Kidney (tissue), 14 donors: Measurements from ENCODE around the gene PCDHGB1. TPM values are rescaled to one million over a fixed set of nuclear protein-coding genes. Genes with fewer than 3 reads are reported as not detected.

Source experiments
- DNase-seq, 5 donors: peaks; one replicate each; pipeline ENCODE4 v3.0.0-alpha.2; 2013 to 2020
- FAIRE-seq: peaks from 2 replicates; lab custom pipeline; 2012; peaks lifted over from hg19 to GRCh38; lab: Jason Lieb, UNC
- H3K27ac ChIP-seq, 2 donors: one replicate each; pipeline ENCODE4 v1.7.0; 2013; ENCODE audit warnings: low read depth in 2 of 2, low read length in 2 of 2, inconsistent platforms in 1 of 2
- H3K27me3 ChIP-seq: one replicate; pipeline ENCODE4 v1.7.1; 2013; ENCODE audit warnings: low read length, inconsistent platforms; ENCODE audit not compliant: control insufficient read depth, insufficient read depth
- H3K36me3 ChIP-seq, 3 donors: one replicate each; pipeline versions ENCODE4 v1.7.0 to v1.7.1; 2013; ENCODE audit warnings: low read length in 3 of 3, control low read depth in 1 of 3, inconsistent platforms in 1 of 3; ENCODE audit not compliant: insufficient read depth in 3 of 3, control insufficient read depth in 2 of 3
- H3K4me1 ChIP-seq, 3 donors: one replicate each; pipeline versions ENCODE4 v1.7.0 to v1.7.1; 2013; ENCODE audit warnings: low read length in 3 of 3, inconsistent platforms in 1 of 3, low read depth in 1 of 3; ENCODE audit not compliant: control insufficient read depth in 2 of 3, insufficient read depth in 2 of 3
- H3K4me3 ChIP-seq, 3 donors: one replicate each; pipeline versions ENCODE4 v1.7.0 to v1.8.1; 2013; ENCODE audit warnings: low read length in 3 of 3, control low read depth in 1 of 3, inconsistent platforms in 1 of 3
- H3K9ac ChIP-seq, 3 donors: one replicate each; pipeline versions ENCODE4 v1.7.0 to v1.7.1; 2013; ENCODE audit warnings: low read length in 3 of 3, control low read depth in 1 of 3, inconsistent platforms in 1 of 3
- H3K9me3 ChIP-seq, 3 donors: one replicate each; pipeline versions ENCODE4 v1.7.0 to v1.7.1; 2013; ENCODE audit warnings: low read length in 3 of 3, control low read depth in 1 of 3, inconsistent platforms in 1 of 3; ENCODE audit not compliant: control insufficient read depth in 2 of 3, insufficient read depth in 1 of 3
- intact Hi-C: fragments of 100-400 bp; cut with DNase I; formaldehyde crosslinking; loops from one replicate; pipeline ENCODE4 v1.11.1; 2022
- polyA plus RNA-seq: library from polyadenylated mRNA; stranded (reverse); fragments of 350-450 nt; fragmentation: Illumina TruSeq; extraction: RNeasy Lipid Tissue Mini Kit (QIAGEN cat#74804); gene quantifications from one replicate; pipeline ENCODE4 v1.2.3, GENCODE V29; 2014; ENCODE audit warnings: low read depth, low replicate concordance; ENCODE audit not compliant: insufficient read depth
- total RNA-seq: library from RNA; stranded (reverse); fragmentation: NEBNext Ultra II Directional; extraction: Animal tissue kit (Norgen Biotek cat#: 25700); gene quantifications from one replicate; pipeline ENCODE4 v1.2.1, GENCODE V29; 2021
- TF ChIP-seq, protein P1 (sequence below): IDR thresholded peaks from 3 replicates; pipeline ENCODE4 v1.5.1; 2012; ENCODE audit warnings: mild to moderate bottlenecking, moderate library complexity, borderline replicate concordance; ENCODE audit not compliant: insufficient read depth; ENCODE audit errors: extremely low read depth
- donor health status: control.
- donor health status: control.
- donor health status: control.
- donor health status: control.
- donor health status: control.
- donor health status: DM: yes; HTN: yes; CAD: no.
- donor health status: Normal renal cell carcinoma (clear cell type).

The PCDHGB1 gene
- total and polyA plus RNA-seq, 2 donors from 2014 or later = 0.37 to 2.9 TPM

DNA sequence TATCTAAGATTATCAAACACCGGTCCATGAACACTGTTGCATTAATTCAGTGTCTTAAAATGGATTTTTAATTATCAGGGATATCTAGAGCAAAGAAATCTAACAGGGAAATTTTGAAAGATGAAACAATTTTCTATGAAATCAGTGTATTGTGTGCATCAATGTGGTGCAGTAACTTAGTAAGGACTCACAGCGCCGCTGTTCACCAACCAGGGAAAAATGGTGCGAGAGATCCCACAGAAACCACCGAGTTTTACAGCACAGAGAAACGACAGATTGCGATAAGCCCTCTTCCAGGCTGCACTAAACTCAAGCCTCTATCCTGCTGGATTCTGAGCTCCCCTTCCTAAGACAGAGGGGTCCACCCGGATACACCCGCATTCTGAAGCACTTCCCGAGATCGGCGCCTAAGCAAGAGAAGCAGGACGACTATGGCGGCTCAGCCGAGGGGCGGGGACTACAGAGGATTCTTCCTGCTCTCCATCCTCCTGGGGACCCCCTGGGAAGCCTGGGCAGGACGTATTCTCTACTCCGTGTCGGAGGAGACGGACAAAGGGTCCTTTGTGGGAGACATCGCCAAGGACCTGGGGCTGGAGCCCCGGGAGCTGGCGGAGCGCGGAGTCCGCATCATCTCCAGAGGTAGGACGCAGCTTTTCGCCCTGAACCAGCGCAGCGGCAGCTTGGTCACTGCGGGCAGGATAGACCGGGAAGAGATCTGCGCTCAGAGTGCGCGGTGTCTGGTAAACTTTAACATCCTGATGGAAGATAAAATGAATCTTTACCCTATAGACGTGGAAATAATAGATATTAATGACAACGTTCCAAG is 32.8 kb downstream of the PCDHGB1 start, which contains the start of gene PCDHGA7:
PCDHGA7 (plus strand) TSS at position 274 of the 826 bp plus-strand sequence; CDS start at position 432, 158 bp downstream.
- H3K9ac ChIP-seq = peak within 1 kb of the TSS in 1 of 3 donors; percentile 24
- TF ChIP-seq, protein P1, sequence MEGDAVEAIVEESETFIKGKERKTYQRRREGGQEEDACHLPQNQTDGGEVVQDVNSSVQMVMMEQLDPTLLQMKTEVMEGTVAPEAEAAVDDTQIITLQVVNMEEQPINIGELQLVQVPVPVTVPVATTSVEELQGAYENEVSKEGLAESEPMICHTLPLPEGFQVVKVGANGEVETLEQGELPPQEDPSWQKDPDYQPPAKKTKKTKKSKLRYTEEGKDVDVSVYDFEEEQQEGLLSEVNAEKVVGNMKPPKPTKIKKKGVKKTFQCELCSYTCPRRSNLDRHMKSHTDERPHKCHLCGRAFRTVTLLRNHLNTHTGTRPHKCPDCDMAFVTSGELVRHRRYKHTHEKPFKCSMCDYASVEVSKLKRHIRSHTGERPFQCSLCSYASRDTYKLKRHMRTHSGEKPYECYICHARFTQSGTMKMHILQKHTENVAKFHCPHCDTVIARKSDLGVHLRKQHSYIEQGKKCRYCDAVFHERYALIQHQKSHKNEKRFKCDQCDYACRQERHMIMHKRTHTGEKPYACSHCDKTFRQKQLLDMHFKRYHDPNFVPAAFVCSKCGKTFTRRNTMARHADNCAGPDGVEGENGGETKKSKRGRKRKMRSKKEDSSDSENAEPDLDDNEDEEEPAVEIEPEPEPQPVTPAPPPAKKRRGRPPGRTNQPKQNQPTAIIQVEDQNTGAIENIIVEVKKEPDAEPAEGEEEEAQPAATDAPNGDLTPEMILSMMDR = peak; percentile 18
- intact Hi-C loops = no loop called here
- H3K4me1 ChIP-seq = no peaks in the 10 kb centered on the region
- H3K27me3 ChIP-seq = no peaks in the 10 kb centered on the region
- peak within 1 kb of the TSS; percentile 14 to 43 (median 30) for H3K4me3 ChIP-seq
- no peaks in the 10 kb centered on the region for H3K36me3 ChIP-seq
- H3K9me3 ChIP-seq = peaks cover 4 to 60% (median 10%) of the 10 kb centered on the region in 3 donors
- no peak for FAIRE-seq
- DNase-seq = no peak
- no peak within 1 kb of the TSS for H3K27ac ChIP-seq

DNA sequence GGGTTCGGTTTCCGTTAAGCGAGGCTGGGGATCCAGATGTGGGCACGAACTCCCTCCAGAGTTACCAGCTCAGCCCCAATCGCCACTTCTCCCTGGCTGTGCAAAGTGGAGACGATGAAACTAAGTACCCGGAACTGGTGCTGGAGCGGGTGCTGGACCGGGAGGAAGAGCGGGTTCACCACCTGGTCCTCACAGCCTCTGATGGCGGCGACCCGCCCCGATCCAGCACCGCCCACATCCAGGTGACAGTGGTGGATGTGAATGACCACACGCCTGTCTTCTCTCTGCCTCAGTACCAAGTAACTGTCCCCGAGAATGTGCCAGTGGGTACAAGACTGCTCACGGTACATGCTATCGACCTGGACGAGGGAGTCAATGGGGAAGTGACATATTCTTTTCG is 33.4 kb downstream of the PCDHGB1 start:
- DNase-seq (no peak), FAIRE-seq (no peak)
- no peaks in the 10 kb centered on the region for H3K4me1 ChIP-seq
- H3K4me3 ChIP-seq = peak overlapping the region in 2 of 3 donors; percentile 3 to 43
- H3K36me3 ChIP-seq = no peaks in the 10 kb centered on the region
- no peak overlapping the region for H3K27ac ChIP-seq
- TF ChIP-seq, protein P1 = no peak
- peaks cover 4 to 62% (median 13%) of the 10 kb centered on the region in 3 donors for H3K9me3 ChIP-seq
- intact Hi-C loops = no loop called here
- no peaks in the 10 kb centered on the region for H3K27me3 ChIP-seq
- H3K9ac ChIP-seq = no peak overlapping the region

DNA sequence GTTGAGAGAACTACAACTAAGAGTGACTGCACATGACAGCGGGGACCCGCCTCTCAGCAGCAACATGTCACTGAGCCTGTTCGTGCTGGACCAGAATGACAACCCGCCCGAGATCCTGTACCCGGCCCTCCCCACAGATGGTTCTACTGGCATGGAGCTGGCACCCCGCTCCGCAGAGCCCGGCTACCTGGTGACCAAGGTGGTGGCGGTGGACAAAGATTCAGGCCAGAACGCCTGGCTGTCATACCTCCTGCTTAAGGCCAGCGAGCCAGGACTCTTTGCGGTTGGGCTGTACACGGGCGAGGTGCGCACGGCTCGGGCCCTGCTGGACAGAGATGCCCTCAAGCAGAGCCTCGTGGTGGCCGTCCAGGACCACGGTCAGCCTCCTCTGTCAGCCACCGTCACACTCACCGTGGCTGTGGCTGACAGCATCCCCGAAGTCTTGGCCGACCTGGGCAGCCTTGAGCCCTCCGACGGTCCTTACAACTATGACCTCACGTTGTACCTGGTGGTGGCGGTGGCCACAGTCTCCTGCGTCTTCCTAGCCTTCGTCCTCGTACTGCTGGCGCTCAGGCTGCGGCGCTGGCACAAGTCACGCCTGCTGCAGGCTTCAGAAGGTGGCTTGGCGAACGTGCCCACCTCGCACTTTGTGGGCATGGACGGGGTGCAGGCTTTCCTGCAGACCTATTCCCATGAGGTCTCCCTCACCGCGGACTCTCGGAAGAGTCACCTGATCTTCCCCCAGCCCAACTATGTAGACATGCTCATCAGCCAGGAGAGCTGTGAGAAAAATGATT is 34.8 kb downstream of the PCDHGB1 start:
- no peak for FAIRE-seq
- intact Hi-C loops = no loop called here
- H3K27ac ChIP-seq = no peak overlapping the region
- H3K9me3 ChIP-seq = peaks cover 6 to 65% (median 17%) of the 10 kb centered on the region in 3 donors
- TF ChIP-seq, protein P1 = no peak
- no peaks in the 10 kb centered on the region for H3K27me3 ChIP-seq
- peak in 1 of 5 donors; percentile 61 for DNase-seq
- H3K4me1 ChIP-seq = no peaks in the 10 kb centered on the region
- H3K4me3 ChIP-seq = no peak overlapping the region
- no peaks in the 10 kb centered on the region for H3K36me3 ChIP-seq
- H3K9ac ChIP-seq = no peak overlapping the region
